Measurements from ENCODE around the gene YY1AP1.

DNA sequence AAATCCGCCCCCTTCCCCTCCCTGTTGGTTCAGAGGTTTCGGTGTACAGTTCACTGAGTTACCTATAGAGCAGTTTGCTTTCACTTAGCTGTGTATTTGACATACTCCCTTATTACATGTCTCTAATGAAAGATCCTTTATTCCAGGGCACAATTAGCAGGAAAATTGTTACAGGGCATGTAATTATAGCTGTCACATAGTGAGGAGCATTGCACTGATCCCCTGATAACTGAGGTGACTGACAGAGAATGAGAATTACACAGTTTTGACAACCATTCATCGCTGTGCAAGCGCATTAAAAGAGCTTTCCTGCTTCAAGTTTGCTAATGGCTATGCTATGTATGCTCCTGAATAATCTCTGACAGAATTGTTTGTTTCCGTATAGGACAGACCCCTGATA, 27.2 kb upstream of the YY1AP1 start:
- no peak for TF ChIP-seq EZH2 (IDR thresholded peaks at IDR 0.05; ENCODE audit: low read depth)
- TF ChIP-seq, protein P1, sequence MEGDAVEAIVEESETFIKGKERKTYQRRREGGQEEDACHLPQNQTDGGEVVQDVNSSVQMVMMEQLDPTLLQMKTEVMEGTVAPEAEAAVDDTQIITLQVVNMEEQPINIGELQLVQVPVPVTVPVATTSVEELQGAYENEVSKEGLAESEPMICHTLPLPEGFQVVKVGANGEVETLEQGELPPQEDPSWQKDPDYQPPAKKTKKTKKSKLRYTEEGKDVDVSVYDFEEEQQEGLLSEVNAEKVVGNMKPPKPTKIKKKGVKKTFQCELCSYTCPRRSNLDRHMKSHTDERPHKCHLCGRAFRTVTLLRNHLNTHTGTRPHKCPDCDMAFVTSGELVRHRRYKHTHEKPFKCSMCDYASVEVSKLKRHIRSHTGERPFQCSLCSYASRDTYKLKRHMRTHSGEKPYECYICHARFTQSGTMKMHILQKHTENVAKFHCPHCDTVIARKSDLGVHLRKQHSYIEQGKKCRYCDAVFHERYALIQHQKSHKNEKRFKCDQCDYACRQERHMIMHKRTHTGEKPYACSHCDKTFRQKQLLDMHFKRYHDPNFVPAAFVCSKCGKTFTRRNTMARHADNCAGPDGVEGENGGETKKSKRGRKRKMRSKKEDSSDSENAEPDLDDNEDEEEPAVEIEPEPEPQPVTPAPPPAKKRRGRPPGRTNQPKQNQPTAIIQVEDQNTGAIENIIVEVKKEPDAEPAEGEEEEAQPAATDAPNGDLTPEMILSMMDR (conservative IDR thresholded peaks at IDR 0.05): no peak

All from PC-9 (cell line).